HG03354 (cell line): ENCODE results near the gene TMC1.
"Not testable (repeated sequence)": the region's sequence is repeated elsewhere in the genome, so short reads cannot be mapped to it uniquely, and the experiment has no call there.

Experiments used
- ATAC-seq: cut with Tn5 transposase; IDR thresholded peaks from one replicate; pipeline ENCODE4 v1.9.1; 2021; ENCODE audit warnings: mild to moderate bottlenecking; ENCODE audit not compliant: unreplicated experiment, poor library complexity, severe bottlenecking

The TMC1 gene

DNA sequence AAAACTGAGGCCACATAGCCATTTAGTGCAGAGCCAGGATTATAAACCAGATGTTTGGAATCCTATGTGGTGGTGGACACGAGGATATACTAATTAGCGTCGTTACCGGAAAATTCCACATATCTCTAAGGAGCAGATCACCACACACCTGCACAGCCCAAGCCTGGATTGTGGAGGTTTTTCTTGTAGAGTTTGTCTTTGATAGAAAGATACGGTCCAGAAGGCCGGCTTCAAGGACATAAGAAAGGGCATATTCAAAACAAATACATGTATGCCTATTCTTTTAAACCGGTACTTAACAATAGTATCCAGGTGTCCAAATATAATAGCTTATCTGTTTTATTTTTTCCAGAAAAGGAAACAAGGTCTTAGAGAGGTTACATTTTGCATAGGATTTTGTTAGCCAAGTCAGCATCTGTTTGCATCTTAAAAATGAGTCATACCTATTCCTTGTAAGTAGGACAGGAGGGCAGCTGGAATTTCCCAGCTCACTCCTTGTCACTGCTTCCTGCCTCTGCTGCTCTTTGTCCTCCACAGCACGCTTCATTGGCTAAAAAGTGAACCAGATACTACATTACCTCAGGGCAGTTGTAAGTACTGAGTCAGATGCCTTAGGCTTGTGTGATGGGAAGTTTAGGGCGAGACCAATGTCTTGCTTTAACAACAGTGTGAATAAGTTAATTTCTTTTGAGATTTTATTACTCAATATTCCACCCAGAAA lies 3.6 kb downstream of the TMC1 start:
- ATAC-seq = no peak

DNA sequence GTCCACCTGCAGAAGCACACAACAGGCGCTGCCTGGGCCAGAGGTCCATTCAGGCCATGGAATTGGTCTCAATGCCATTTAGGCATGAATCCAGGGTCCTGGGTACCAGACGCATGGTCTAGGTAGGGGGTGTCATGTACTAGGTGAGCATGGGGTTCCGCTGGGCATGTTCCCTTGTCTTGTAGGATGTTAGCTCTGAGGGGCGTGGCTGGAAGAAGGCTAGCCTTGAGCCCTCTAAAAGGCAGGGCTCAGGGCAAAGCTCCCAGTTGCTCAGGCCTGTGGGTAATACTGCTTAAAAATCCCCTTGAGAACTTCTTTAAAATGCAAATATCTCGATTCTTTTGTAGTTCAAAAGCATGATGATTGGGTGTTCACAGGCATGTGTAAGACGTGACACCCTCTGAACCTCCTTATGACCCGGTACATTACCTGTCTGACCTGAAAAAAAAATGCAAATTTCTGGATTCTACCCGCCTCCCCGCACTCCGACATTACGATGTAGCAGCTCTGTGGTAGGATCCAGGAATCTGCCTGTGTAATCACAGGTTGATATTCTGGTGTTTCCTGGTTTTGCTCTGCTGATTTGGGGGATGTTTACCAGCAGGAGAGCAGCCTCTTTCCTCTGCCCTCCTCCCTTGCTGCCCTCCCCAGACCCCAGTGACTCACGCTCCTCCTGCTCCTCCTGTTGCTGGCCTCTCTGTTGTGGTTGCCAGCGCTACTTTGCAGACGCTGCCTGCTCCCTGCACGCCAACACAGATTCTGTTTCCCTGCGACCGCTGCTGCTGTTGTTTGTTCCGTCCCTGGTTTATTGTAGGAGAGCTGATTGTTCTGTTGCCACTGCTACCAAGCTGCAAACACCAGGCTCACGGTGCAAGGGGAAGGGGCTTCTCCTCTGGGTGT lies 5.7 kb downstream of the TMC1 start:
- ATAC-seq = peak; percentile 90

DNA sequence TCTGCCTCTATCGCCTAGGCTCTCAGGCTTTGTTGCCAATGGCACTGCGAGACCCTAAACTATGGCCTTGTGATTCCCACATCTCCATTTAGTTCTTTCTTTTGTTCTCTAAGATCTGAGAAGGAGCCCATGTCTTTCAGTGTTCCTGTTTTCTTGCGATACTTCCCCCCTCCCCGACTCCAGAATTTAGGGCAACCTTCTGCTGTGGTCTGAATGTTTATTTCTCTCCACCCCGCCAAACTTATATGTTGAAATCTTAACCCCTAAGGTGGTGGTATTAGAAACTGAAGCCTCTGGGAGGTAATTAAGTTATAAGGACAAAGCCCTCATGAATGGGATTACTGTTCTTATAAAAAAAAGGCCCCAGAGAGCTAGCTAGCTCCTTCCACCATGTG lies 6.4 kb downstream of the TMC1 start:
- no peak for ATAC-seq

- ATAC-seq = no peak
These were observed 8.1 kb downstream of the TMC1 start for GRCh38 chr9:72529531-72529930.

GRCh38 chr9:72533322-72533721 lies 11.9 kb downstream of the TMC1 start:
- no peak for ATAC-seq

GRCh38 chr9:72534931-72535330 lies 13.5 kb downstream of the TMC1 start:
- ATAC-seq = no peak

- no peak for ATAC-seq
These were observed 15.7 kb downstream of the TMC1 start for GRCh38 chr9:72537011-72537545.

- no peak for ATAC-seq
These were observed 16.3 kb downstream of the TMC1 start for GRCh38 chr9:72537671-72538070.

DNA sequence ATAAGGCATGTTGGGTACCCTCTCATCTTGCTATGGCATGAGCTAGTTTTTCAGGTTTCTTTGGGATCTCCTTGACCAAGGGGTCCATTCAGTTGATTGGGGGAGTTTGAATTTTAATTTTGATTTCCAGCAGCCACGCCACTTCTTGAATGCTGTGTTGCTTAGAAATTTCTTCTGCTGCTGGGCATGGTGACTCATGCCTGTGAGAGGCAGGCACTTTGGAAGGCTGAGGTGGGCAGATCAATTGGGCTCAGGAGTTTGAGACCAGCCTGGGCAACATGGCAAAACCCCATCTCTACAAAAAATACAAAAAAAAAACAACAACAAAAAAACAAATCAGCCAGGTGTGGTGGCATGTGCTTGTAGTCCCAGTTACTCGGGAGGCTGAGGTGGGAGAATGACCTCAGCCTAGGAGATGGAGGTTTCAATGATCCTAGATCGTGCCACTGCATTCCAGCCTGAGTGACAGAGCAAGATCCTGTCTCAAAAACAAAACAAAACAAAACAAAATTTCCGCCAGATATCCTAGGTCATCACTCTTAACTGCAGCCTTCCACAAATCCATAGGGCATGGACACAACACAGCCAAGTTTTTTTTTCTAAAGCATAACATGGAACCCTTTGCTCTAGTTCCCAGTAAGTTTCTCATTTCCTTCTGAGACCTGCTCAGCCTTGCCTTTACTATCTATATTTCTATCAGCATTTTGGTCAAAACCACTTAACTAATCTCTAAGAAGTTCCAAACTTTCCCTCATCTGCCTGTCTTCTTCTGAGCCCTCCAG lies 17.7 kb downstream of the TMC1 start:
- no peak for ATAC-seq

DNA sequence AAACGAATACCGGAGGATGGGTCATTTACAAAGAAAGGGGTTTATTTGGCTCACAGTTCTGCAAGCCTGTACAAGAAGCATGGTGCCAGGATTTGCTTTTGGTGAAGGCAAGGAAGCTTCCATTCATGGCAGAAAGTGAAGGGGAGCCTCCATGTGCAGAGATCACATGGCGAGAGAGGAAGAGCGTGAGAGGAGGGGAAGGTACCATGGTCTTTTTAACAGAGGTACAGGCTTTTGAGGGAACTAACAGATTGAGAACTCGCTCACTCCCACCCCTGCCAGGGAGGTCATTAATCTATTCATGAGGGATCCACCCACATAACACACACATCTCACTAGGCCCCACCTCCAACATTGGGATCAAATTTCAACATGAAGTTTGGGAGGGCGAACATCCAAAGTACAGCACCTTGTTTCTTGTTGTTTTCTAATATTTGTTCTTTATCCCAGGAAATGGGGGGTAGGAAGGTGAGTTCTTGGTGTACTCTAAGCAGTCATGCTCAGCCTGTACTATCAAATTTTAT lies 18.5 kb downstream of the TMC1 start:
- no peak for ATAC-seq

GRCh38 chr9:72540348-72540873 lies 19.0 kb downstream of the TMC1 start:
- no peak for ATAC-seq

DNA sequence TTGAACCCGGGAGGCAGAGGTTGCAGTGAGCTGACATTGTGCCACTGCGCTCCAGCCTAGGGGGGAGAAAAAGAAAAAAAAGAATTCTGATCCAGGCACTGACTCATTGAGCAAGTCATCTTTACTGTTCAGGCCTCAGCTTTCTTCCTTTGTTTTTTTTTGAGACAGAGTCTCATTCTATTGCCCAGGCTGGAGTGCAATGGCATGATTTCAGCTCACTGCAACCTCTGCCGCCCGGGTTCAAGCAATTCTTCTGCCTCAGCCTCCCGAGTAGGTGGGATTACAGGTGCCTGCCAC lies 21.1 kb downstream of the TMC1 start:
- ATAC-seq = not testable (repeated sequence)

DNA sequence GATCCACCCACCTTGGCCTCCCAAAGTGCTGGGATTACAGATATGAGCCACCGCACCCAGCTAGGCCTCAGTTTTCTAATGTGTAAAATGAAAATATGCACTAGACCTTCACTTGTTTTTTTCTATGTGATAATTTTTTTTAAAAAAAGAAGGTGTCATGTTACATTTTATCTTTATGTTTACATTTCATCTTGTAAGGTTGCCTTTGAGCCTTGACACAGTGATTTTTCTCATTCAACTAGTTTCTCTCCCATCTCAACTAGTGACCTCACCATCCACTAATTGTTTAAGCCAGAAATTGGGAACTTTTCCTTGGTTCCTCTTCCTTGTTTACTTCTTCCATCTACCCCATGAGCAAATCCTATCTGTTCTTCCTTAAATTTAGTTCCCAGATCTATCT lies 21.5 kb downstream of the TMC1 start:
- no peak for ATAC-seq

- no peak for ATAC-seq
These were observed 29.9 kb downstream of the TMC1 start for GRCh38 chr9:72551306-72551705.

DNA sequence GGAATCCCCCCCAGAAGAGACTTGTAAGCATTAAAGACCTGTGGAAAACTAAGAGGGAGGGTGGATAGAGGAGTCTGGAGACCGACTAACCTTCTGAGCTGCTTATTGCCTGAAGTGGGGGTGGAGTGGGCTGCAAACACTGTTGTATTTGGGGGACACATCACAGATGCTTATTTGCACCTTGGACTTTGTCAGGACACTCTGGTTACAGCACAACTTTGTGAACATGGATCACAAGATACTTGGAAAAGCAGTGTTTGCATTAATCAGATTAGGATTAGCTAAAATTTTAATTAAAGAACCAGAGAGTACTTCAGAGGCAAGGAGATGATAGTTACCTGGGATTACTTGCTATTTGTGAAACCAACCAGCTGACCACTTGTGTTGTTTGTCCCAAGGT lies 30.9 kb downstream of the TMC1 start:
- ATAC-seq = no peak

DNA sequence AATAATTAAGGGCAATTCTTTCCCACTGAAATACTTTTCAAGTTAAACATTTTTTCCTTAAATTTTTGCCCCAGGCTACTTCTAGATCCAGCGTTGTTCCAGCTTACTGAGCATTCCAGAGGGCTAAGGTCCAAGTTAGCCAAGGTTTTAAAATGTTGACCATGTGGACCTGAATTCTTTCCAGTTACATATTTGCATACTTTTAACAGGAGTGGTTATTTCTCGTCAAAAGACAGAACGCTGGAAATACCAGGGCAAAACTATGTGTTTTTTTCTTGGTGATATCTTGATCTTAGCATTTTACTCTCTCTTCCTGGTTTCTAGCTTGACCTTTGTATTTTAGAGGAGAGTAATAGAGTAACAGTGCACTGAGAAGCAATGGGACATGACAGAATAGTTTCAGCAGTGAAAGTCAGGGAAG lies 32.8 kb downstream of the TMC1 start:
- no peak for ATAC-seq

- no peak for ATAC-seq
These were observed 36.1 kb downstream of the TMC1 start for GRCh38 chr9:72557549-72557948.

DNA sequence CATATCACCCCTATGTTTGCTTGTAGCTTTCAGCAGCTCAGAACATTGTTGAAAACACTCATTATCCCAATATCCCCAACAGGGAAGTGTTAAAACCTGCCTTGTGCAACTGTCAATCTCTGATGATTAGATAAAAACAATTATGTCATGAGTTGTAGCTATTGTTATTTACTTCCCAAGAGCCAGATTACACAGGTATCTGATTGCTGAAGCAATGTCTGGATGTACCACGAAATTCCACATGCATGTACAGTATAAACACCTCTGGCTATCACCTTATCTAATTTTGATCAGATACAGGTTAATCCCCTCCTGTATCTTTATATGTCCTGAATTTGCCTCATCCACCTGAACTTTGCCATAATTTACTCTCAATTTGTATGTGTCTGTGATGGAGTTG lies 38.7 kb downstream of the TMC1 start:
- ATAC-seq = no peak

DNA sequence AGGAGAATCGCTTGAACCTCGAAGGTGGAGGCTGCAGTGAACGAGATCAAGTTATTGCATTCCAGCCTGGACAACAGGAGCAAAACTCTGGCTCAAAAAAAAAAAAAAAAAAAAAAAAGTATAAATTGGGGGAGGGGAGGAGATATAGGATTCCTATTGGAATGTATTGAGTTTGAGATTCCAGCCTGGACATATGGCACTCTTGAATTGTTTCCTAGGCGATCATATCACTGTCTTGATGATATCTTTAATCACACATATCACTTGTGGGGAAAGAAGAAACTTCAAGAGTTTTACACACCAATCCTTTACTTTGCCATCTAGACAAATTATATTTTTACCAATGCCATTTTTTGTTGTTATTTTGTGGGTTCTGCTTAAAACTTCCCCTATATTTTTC lies 42.4 kb downstream of the TMC1 start:
- ATAC-seq = no peak
